WTC11 (cell line): ENCODE results near the gene KCNK3. TPM values are rescaled to one million over a fixed set of nuclear protein-coding genes. Genes with fewer than 3 reads are reported as not detected.

Source experiments
- ATAC-seq: fragments of 200-7000 bp; cut with Tn5 transposase; 2 replicates; pipeline ENCODE4 v1.10.0; 2021; ENCODE audit warnings: mild to moderate bottlenecking, moderate library complexity
- CTCF ChIA-PET: fragments of 300-600 bp; sonication (Branson Sonifier 250); formaldehyde crosslinking; loops from one replicate; lab custom pipeline; 2021; ENCODE audit warnings: antibody characterized with exemption; lab: Charles Lee
- POLR2A ChIA-PET: fragments of 350-600 bp; sonication (Branson Sonifier 250); formaldehyde crosslinking; loops from one replicate; lab custom pipeline; 2021; ENCODE audit warnings: antibody characterized with exemption; lab: Charles Lee
- DNase-seq: peaks from one replicate; pipeline ENCODE4 v3.0.0; 2021; ENCODE audit warnings: low spot score
- H3K27ac Mint-ChIP-seq: 2 replicates; pipeline ENCODE4 v1.8.0; 2021; ENCODE audit warnings: mixed read lengths
- H3K27me3 Mint-ChIP-seq: 2 replicates; pipeline ENCODE4 v1.8.0; 2021; ENCODE audit warnings: low read depth, mild to moderate bottlenecking, moderate library complexity, mixed read lengths
- H3K36me3 Mint-ChIP-seq: 2 replicates; pipeline ENCODE4 v1.8.0; 2021; ENCODE audit warnings: mixed read lengths
- H3K4me1 Mint-ChIP-seq: 2 replicates; pipeline ENCODE4 v1.8.0; 2022; ENCODE audit warnings: mixed read lengths
- H3K4me3 Mint-ChIP-seq: 2 replicates; pipeline ENCODE4 v1.8.0; 2021; ENCODE audit warnings: mild to moderate bottlenecking, moderate library complexity, mixed read lengths
- H3K9me3 Mint-ChIP-seq: 2 replicates; pipeline ENCODE4 v1.8.0; 2021; ENCODE audit warnings: mixed read lengths
- ETV6 ChIP-seq: sonication (generic); formaldehyde crosslinking; IDR thresholded peaks from 2 replicates; pipeline ENCODE4 v1.8.1; 2022; ENCODE audit warnings: mild to moderate bottlenecking, missing genetic modification reagents
- GABPB1 ChIP-seq: sonication (generic); formaldehyde crosslinking; IDR thresholded peaks from 2 replicates; pipeline ENCODE4 v1.8.1; 2023; ENCODE audit warnings: mild to moderate bottlenecking, missing genetic modification reagents
- JUN ChIP-seq: sonication (generic); formaldehyde crosslinking; IDR thresholded peaks from 2 replicates; pipeline ENCODE4 v1.8.0; 2023; ENCODE audit warnings: mild to moderate bottlenecking, missing genetic modification reagents
- SMAD4 ChIP-seq: sonication (generic); formaldehyde crosslinking; IDR thresholded peaks from 2 replicates; pipeline ENCODE4 v1.8.0; 2022; ENCODE audit warnings: mild to moderate bottlenecking, missing genetic modification reagents
- TCF7 ChIP-seq: sonication (generic); formaldehyde crosslinking; IDR thresholded peaks from 2 replicates; pipeline ENCODE4 v1.8.0; 2022; ENCODE audit warnings: mild to moderate bottlenecking, low read depth, missing genetic modification reagents, moderate library complexity
- ZNF219 ChIP-seq: sonication (generic); formaldehyde crosslinking; IDR thresholded peaks from 2 replicates; pipeline ENCODE4 v1.8.0; 2023; ENCODE audit warnings: missing genetic modification reagents, mild to moderate bottlenecking, borderline replicate concordance
- ZNF232 ChIP-seq: sonication (generic); formaldehyde crosslinking; IDR thresholded peaks from 2 replicates; pipeline ENCODE4 v1.8.0; 2022; ENCODE audit warnings: mild to moderate bottlenecking, missing genetic modification reagents
- ZNF263 ChIP-seq: sonication (generic); formaldehyde crosslinking; IDR thresholded peaks from 2 replicates; pipeline ENCODE4 v1.8.1; 2022; ENCODE audit warnings: low read depth, mild to moderate bottlenecking, moderate library complexity, missing genetic modification reagents
- ZNF423 ChIP-seq: fragments of 250-450 bp; sonication (Bioruptor Pico); IDR thresholded peaks from 2 replicates; pipeline ENCODE4 v2.1.2; 2022; ENCODE audit warnings: mild to moderate bottlenecking, moderate library complexity
- ZNF512 ChIP-seq: sonication (generic); formaldehyde crosslinking; IDR thresholded peaks from 2 replicates; pipeline ENCODE4 v1.8.1; 2022; ENCODE audit warnings: missing genetic modification reagents, borderline replicate concordance
- ZNF671 ChIP-seq: fragments of 250-450 bp; sonication (Bioruptor Pico); IDR thresholded peaks from 2 replicates; pipeline ENCODE4 v1.8.0; 2021; ENCODE audit warnings: mild to moderate bottlenecking
- total RNA-seq: library from RNA; stranded (reverse); gene quantifications from 3 replicates; pipeline ENCODE4 v1.2.3, GENCODE V29; 2021
- TF ChIP-seq, protein P1 (sequence below): fragments of 250-450 bp; sonication (Bioruptor Pico); IDR thresholded peaks from 2 replicates; pipeline ENCODE4 v2.1.2; 2022; ENCODE audit warnings: mild to moderate bottlenecking, moderate library complexity
- TF ChIP-seq, protein P2 (sequence below): sonication (generic); formaldehyde crosslinking; IDR thresholded peaks from 2 replicates; pipeline ENCODE4 v1.8.1; 2023; ENCODE audit warnings: mild to moderate bottlenecking, missing genetic modification reagents
- TF ChIP-seq, protein P3 (sequence below): sonication (generic); formaldehyde crosslinking; IDR thresholded peaks from 2 replicates; pipeline ENCODE4 v1.8.0; 2022; ENCODE audit warnings: mild to moderate bottlenecking, missing genetic modification reagents
- TF ChIP-seq, protein P4 (sequence below): fragments of 250-450 bp; sonication (Bioruptor Pico); IDR thresholded peaks from 2 replicates; pipeline ENCODE4 v1.8.0; 2021; ENCODE audit warnings: mild to moderate bottlenecking

KCNK3 gene
- total RNA-seq, 1 experiment from 2014 or later: 0.22 TPM

GRCh38 chr2:26649992-26650712 is 42.4 kb upstream of the KCNK3 start:
- ATAC-seq (no peak), DNase-seq (no peak)
- Mint-ChIP-seq H3K4me3 (no peak overlapping the region), H3K27ac (no peak overlapping the region), H3K9me3 (peaks cover 6% of the 10 kb centered on the region; the same call in 1 of the 2 replicates), H3K4me1 (peaks cover 22% of the 10 kb centered on the region), H3K36me3 (no peaks in the 10 kb centered on the region), H3K27me3 (peaks cover 4% of the 10 kb centered on the region; the same call in 1 of the 2 replicates)
- CTCF ChIA-PET: interaction anchor here (1.2 kb wide), 1 partner anchor 25 kb away, joined by 3 read pairs; no protein-coding TSS in a partner anchor
- POLR2A ChIA-PET: no interaction called here
- TF ChIP-seq TCF7 (CRISPR knock-in tag) (no peak), ETV6 (CRISPR knock-in tag) (no peak), SMAD4 (no peak), ZNF512 (CRISPR knock-in tag) (no peak), ZNF263 (CRISPR knock-in tag) (no peak)

DNA sequence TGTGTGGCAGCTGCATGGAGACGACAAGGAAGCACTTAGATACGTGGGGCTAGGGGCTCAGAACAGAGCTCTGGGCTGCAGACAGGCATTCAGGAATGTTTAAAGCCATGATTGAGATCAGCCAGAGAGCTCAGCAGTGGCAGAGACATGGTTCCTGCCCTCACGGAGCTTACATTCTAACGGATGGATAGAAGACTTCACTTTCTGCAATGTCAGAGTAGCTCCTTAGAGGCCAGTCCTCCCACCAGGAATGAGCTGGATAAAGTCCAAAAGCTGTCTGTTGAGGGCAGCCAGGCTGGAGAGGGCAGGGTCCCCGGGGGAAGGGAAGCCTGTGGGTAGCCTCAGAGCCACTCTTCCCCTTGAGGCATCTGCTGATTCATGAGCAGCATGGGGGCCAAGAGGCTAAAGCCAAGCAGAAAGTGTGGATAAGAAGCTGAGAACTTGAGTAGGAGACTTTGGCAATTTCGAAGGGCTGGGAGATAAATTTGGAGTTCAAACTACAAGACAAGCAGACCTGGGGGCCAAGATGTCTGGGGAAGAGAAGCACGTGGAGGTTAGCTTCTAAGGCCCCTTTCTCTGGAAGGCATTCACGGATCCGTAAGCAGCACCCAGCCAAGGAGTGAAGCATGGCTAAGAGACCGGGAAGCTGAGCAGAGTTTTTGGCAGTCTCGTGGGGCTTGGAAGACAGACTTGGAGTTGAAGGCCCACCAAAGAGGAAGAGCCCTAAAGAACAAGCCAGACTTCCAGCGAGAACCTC is 41.6 kb upstream of the KCNK3 start:
- ATAC-seq (no peak), DNase-seq (no peak)
- peaks cover 28% of the 10 kb centered on the region for H3K4me1 Mint-ChIP-seq
- ChIA-PET CTCF (no interaction called here), POLR2A (no interaction called here)
- H3K9me3 Mint-ChIP-seq: peaks cover 6% of the 10 kb centered on the region; the same call in 1 of the 2 replicates
- H3K36me3 Mint-ChIP-seq: no peaks in the 10 kb centered on the region
- peaks cover 4% of the 10 kb centered on the region; the same call in 1 of the 2 replicates for H3K27me3 Mint-ChIP-seq
- H3K4me3 Mint-ChIP-seq: no peak overlapping the region
- TF ChIP-seq, protein P1, sequence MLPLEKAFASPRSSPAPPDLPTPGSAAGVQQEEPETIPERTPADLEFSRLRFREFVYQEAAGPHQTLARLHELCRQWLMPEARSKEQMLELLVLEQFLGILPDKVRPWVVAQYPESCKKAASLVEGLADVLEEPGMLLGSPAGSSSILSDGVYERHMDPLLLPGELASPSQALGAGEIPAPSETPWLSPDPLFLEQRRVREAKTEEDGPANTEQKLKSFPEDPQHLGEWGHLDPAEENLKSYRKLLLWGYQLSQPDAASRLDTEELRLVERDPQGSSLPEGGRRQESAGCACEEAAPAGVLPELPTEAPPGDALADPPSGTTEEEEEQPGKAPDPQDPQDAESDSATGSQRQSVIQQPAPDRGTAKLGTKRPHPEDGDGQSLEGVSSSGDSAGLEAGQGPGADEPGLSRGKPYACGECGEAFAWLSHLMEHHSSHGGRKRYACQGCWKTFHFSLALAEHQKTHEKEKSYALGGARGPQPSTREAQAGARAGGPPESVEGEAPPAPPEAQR (CRISPR knock-in tag): no peak
- no peak for TF ChIP-seq JUN (CRISPR knock-in tag)
- TF ChIP-seq, protein P2, sequence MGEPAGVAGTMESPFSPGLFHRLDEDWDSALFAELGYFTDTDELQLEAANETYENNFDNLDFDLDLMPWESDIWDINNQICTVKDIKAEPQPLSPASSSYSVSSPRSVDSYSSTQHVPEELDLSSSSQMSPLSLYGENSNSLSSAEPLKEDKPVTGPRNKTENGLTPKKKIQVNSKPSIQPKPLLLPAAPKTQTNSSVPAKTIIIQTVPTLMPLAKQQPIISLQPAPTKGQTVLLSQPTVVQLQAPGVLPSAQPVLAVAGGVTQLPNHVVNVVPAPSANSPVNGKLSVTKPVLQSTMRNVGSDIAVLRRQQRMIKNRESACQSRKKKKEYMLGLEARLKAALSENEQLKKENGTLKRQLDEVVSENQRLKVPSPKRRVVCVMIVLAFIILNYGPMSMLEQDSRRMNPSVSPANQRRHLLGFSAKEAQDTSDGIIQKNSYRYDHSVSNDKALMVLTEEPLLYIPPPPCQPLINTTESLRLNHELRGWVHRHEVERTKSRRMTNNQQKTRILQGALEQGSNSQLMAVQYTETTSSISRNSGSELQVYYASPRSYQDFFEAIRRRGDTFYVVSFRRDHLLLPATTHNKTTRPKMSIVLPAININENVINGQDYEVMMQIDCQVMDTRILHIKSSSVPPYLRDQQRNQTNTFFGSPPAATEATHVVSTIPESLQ (CRISPR knock-in tag): no peak
- no peak for TF ChIP-seq GABPB1 (CRISPR knock-in tag)
- no peak for TF ChIP-seq ZNF232 (CRISPR knock-in tag)
- no peak for TF ChIP-seq ZNF219 (CRISPR knock-in tag)
- TF ChIP-seq, protein P3, sequence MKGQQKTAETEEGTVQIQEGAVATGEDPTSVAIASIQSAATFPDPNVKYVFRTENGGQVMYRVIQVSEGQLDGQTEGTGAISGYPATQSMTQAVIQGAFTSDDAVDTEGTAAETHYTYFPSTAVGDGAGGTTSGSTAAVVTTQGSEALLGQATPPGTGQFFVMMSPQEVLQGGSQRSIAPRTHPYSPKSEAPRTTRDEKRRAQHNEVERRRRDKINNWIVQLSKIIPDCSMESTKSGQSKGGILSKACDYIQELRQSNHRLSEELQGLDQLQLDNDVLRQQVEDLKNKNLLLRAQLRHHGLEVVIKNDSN (CRISPR knock-in tag): no peak
- TF ChIP-seq ZNF423 (CRISPR knock-in tag): no peak
- TF ChIP-seq ZNF671 (CRISPR knock-in tag): no peak
- TF ChIP-seq, protein P4, sequence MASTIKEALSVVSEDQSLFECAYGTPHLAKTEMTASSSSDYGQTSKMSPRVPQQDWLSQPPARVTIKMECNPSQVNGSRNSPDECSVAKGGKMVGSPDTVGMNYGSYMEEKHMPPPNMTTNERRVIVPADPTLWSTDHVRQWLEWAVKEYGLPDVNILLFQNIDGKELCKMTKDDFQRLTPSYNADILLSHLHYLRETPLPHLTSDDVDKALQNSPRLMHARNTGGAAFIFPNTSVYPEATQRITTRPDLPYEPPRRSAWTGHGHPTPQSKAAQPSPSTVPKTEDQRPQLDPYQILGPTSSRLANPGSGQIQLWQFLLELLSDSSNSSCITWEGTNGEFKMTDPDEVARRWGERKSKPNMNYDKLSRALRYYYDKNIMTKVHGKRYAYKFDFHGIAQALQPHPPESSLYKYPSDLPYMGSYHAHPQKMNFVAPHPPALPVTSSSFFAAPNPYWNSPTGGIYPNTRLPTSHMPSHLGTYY (CRISPR knock-in tag): no peak
- no peak overlapping the region for H3K27ac Mint-ChIP-seq
